ENCODE measurements around the gene TFRC.

Gene TFRC

GRCh38 chr3:196049653-196050052, 32.2 kb downstream of the TFRC start:
- Histone ChIP-seq H3K4me3 (replicated peaks; ENCODE audit: low read depth, low read length) (no peak overlapping the region), H3K27me3 (replicated peaks; ENCODE audit: control insufficient read depth, insufficient read depth, low read length) (no peaks in the 10 kb centered on the region), H3K36me3 (ENCODE audit: control insufficient read depth, insufficient read depth, low read length) (peaks cover 25% of the 10 kb centered on the region)
- TF ChIP-seq CTCF (IDR thresholded peaks at IDR 0.05; ENCODE audit: insufficient read depth, low read length, poor library complexity, severe bottlenecking) = no peak
- no peak for DNase-seq (ENCODE audit: extremely low read depth, insufficient read length)

DNA sequence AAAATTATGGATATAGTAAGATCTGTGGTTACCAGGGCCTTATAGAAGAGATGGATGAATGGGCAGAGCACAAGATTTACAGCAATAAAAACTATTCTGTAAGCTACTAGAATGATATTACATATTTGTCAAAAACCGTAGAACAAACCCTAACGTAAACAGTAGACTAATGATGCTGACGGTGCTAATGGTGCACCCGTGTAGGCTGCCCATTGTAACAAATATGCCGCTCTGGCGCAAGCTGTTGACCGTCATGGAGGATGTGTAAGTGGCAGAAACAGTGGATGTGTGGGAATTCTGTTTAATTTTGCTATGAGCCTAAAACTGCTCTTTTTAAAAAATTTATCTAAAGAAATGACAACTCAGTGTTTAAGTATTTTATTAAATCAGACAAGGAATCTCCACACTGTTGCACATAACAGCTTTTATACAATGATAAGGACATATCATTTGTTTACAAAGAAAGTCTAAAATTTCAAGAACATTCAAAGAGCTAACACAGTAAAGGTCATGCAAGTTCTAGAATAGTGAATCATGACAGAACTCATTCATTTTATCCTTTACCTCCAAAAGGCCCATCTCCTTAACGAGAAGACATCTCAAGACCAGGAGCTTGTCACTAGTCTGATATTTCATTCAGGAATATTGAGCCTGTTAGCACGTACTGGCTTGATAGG, 32.8 kb downstream of the TFRC start:
- no peak for DNase-seq (ENCODE audit: extremely low read depth, insufficient read length)
- H3K27me3 ChIP-seq (replicated peaks; ENCODE audit: control insufficient read depth, insufficient read depth, low read length) = no peaks in the 10 kb centered on the region
- H3K4me3 ChIP-seq (replicated peaks; ENCODE audit: low read depth, low read length) = no peak overlapping the region
- no peak for TF ChIP-seq CTCF (IDR thresholded peaks at IDR 0.05; ENCODE audit: insufficient read depth, low read length, poor library complexity, severe bottlenecking)
- H3K36me3 ChIP-seq (ENCODE audit: control insufficient read depth, insufficient read depth, low read length) = peaks cover 21% of the 10 kb centered on the region

- TF ChIP-seq CTCF (IDR thresholded peaks at IDR 0.05; ENCODE audit: insufficient read depth, low read length, poor library complexity, severe bottlenecking) = no peak
- H3K4me3 ChIP-seq (replicated peaks; ENCODE audit: low read depth, low read length) = no peak overlapping the region
- H3K27me3 ChIP-seq (replicated peaks; ENCODE audit: control insufficient read depth, insufficient read depth, low read length) = no peaks in the 10 kb centered on the region
- DNase-seq (ENCODE audit: extremely low read depth, insufficient read length) = no peak
- peaks cover 17% of the 10 kb centered on the region for H3K36me3 ChIP-seq (ENCODE audit: control insufficient read depth, insufficient read depth, low read length)
Observed at GRCh38 chr3:196047391-196048030, 34.4 kb downstream of the TFRC start.

- peaks cover 3% of the 10 kb centered on the region for H3K36me3 ChIP-seq (ENCODE audit: control insufficient read depth, insufficient read depth, low read length)
- TF ChIP-seq CTCF (IDR thresholded peaks at IDR 0.05; ENCODE audit: insufficient read depth, low read length, poor library complexity, severe bottlenecking) = no peak
- no peaks in the 10 kb centered on the region for H3K27me3 ChIP-seq (replicated peaks; ENCODE audit: control insufficient read depth, insufficient read depth, low read length)
- DNase-seq (ENCODE audit: extremely low read depth, insufficient read length) = peak; percentile 20
- H3K4me3 ChIP-seq (replicated peaks; ENCODE audit: low read depth, low read length) = no peak overlapping the region
Observed at GRCh38 chr3:196044513-196044912, 37.4 kb downstream of the TFRC start.

- DNase-seq (ENCODE audit: extremely low read depth, insufficient read length) = no peak
- Histone ChIP-seq H3K27me3 (replicated peaks; ENCODE audit: control insufficient read depth, insufficient read depth, low read length) (no peaks in the 10 kb centered on the region), H3K36me3 (ENCODE audit: control insufficient read depth, insufficient read depth, low read length) (no peaks in the 10 kb centered on the region; the same call in 1 of the 2 replicates), H3K4me3 (replicated peaks; ENCODE audit: low read depth, low read length) (no peak overlapping the region)
- TF ChIP-seq CTCF (IDR thresholded peaks at IDR 0.05; ENCODE audit: insufficient read depth, low read length, poor library complexity, severe bottlenecking) = no peak
Observed at GRCh38 chr3:196042673-196043072, 39.2 kb downstream of the TFRC start.
